Measurements from ENCODE around the gene CCL5. TPM values are rescaled to one million over a fixed set of nuclear protein-coding genes. Genes with fewer than 3 reads are reported as not detected.

The CCL5 gene
- total RNA-seq, 1 donor from 2014 or later, result not detected

DNA sequence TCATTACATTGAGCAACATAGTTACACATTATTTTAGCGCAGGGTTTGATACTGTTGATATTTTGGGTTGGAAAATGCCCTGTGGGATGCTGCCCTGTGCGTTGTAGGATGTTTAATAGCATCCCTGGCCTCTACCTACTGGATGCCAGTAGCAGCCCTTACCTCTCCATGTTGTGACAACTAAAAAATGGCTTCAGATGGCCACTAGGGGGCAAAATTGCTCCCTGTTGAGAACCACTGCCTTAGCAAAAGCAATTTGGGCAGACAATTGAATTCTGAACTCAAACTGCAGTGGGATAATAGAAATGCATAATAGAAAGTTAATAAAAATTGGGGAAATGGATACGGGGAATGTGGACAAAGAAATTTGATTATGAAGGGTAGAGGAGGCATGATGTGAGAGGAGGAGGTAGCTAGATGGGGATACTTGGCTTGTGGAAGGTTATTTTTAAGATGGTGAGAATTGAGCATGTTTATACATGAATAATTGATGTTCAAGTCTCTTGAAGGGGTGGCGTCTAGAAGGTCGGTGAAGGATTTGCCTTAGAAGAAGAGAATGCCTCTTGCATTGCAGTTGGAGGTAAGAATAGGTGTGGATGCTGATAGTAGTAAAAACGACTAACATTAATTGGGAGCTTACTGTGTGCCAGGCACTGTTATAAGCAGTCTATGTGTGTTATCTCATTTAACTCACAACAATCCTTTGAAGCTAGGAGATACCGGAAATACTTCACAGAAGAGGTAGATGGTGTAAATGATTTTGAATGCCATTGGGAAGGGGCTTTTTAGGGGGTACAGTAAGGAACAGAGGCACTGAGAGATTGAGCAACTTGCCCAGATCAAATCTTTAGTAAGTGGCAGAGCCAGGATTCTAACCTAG lies 30.5 kb downstream of the CCL5 start:
- TF ChIP-seq CTCF (IDR thresholded peaks at IDR 0.05), result peak; percentile 80
- Mint-ChIP-seq H3K9me3 (ENCODE audit: unreplicated experiment) (no peaks in the 10 kb centered on the region), H3K27ac (ENCODE audit: unreplicated experiment) (no peak overlapping the region), H3K36me3 (ENCODE audit: unreplicated experiment) (peaks cover 54% of the 10 kb centered on the region), H3K4me1 (ENCODE audit: unreplicated experiment) (no peaks in the 10 kb centered on the region), H3K27me3 (ENCODE audit: unreplicated experiment) (no peaks in the 10 kb centered on the region), H3K4me3 (ENCODE audit: unreplicated experiment) (no peak overlapping the region)
- DNase-seq (ENCODE audit: extremely low spot score, unreplicated experiment), result no peak

- no peak for DNase-seq (ENCODE audit: extremely low spot score, unreplicated experiment)
- Mint-ChIP-seq H3K4me3 (ENCODE audit: unreplicated experiment) (no peak overlapping the region), H3K27ac (ENCODE audit: unreplicated experiment) (no peak overlapping the region), H3K9me3 (ENCODE audit: unreplicated experiment) (no peaks in the 10 kb centered on the region), H3K27me3 (ENCODE audit: unreplicated experiment) (no peaks in the 10 kb centered on the region), H3K36me3 (ENCODE audit: unreplicated experiment) (peaks cover 56% of the 10 kb centered on the region), H3K4me1 (ENCODE audit: unreplicated experiment) (no peaks in the 10 kb centered on the region)
- no peak for TF ChIP-seq CTCF (IDR thresholded peaks at IDR 0.05)
These were observed 32.4 kb downstream of the CCL5 start for GRCh38 chr17:35847633-35848373.

DNA sequence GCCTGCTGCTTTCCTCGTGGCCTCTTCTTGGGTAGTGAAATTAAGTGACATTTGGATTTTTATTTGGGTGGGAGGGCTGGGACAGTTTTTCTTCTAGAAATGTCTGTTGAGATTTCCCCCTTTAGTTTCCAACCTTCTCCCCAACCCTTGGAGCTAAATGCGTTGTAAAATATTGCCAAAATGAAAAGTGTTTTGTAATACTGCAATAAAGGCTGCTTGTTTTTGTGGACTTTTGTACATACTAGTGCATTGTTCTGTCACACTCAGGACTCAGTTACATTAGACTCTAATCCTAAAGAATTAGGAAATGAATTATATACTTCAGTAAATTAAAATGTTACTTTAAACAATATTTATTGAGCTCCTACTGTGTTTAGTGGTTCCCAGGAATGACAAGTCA lies 33.2 kb downstream of the CCL5 start:
- Mint-ChIP-seq H3K36me3 (ENCODE audit: unreplicated experiment) (peaks cover 55% of the 10 kb centered on the region), H3K27ac (ENCODE audit: unreplicated experiment) (no peak overlapping the region), H3K27me3 (ENCODE audit: unreplicated experiment) (no peaks in the 10 kb centered on the region), H3K4me1 (ENCODE audit: unreplicated experiment) (no peaks in the 10 kb centered on the region), H3K4me3 (ENCODE audit: unreplicated experiment) (no peak overlapping the region), H3K9me3 (ENCODE audit: unreplicated experiment) (no peaks in the 10 kb centered on the region)
- no peak for TF ChIP-seq CTCF (IDR thresholded peaks at IDR 0.05)
- DNase-seq (ENCODE audit: extremely low spot score, unreplicated experiment), result no peak

DNA sequence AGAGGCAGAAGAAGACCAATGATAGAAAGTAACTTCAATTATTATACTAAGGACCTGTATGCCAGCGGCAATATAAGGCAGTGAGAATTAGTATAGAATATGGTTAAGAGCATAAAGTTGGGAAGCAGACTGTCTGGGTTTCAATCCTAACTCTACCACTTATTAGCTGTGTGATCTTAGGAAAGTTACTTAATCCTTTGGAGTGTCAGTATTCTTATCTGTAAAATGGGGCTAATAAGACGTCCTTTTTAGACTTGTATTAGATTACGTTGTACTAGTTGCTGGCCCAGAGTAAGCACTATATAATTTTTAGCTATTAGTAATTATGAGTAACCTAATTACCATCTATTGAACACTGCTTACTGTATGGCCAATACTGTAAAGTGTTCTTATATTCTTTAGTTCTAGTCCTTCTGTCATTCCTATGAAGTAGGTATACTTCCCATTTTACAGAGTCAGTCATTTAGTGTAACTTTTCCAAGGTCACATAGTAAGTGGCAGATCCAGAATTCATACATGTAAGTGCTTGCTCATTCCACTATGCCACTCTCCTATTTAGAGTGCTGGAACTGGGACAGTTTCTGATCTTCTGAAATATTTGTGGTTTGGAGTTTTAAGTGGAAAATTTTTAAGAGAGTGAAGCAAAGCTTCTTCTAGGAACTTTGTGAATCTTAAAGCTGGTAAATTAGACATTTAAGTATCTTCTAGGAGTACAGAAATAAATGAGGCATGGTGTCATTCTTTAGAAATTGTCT lies 33.9 kb downstream of the CCL5 start:
- Mint-ChIP-seq H3K36me3 (ENCODE audit: unreplicated experiment) (peaks cover 55% of the 10 kb centered on the region), H3K27me3 (ENCODE audit: unreplicated experiment) (no peaks in the 10 kb centered on the region), H3K9me3 (ENCODE audit: unreplicated experiment) (no peaks in the 10 kb centered on the region), H3K4me3 (ENCODE audit: unreplicated experiment) (no peak overlapping the region), H3K4me1 (ENCODE audit: unreplicated experiment) (no peaks in the 10 kb centered on the region), H3K27ac (ENCODE audit: unreplicated experiment) (no peak overlapping the region)
- no peak for TF ChIP-seq CTCF (IDR thresholded peaks at IDR 0.05)
- no peak for DNase-seq (ENCODE audit: extremely low spot score, unreplicated experiment)

Measured in osteocyte (in vitro differentiated cells).